Hematopoietic multipotent progenitor cell treated with erythropoietin and hydrocortisone succinate and interleukin-3 and kit ligand, for 17 days (in vitro differentiated cells): ENCODE data around the gene AIG1.

Experiments
- DNase-seq: peaks from one replicate; pipeline ENCODE4 v3.0.0-alpha.2; 2015; ENCODE audit warnings: low spot score

Gene AIG1

GRCh38 chr6:143372199-143372882 lies 311.7 kb downstream of the AIG1 start:
- no peak for DNase-seq

GRCh38 chr6:143374014-143374413 lies 313.3 kb downstream of the AIG1 start:
- no peak for DNase-seq

GRCh38 chr6:143375022-143375585 lies 314.4 kb downstream of the AIG1 start:
- no peak for DNase-seq

- no peak for DNase-seq
Measured at GRCh38 chr6:143376375-143376774, 315.7 kb downstream of the AIG1 start.

GRCh38 chr6:143376861-143377260 lies 316.2 kb downstream of the AIG1 start:
- DNase-seq = no peak

- no peak for DNase-seq
Measured at GRCh38 chr6:143385636-143386035, 324.9 kb downstream of the AIG1 start.

GRCh38 chr6:143390278-143390677 lies 329.6 kb downstream of the AIG1 start:
- no peak for DNase-seq
